NCI-H69 (cell line): ENCODE data around the gene PPP1R13B.

Experiments used
- DNase-seq: peaks from one replicate; lab custom pipeline; 2025; lab: John Stamatoyannopoulos, UW

Gene PPP1R13B

GRCh38 chr14:103775506-103775905, 71.9 kb downstream of the PPP1R13B start:
- no peak for DNase-seq

- DNase-seq, result no peak
These were observed 73.9 kb downstream of the PPP1R13B start for GRCh38 chr14:103773521-103773920.

GRCh38 chr14:103772078-103772712, 75.2 kb downstream of the PPP1R13B start:
- peak; percentile 13 for DNase-seq

- DNase-seq, result no peak
These were observed 76.5 kb downstream of the PPP1R13B start for GRCh38 chr14:103770902-103771301.

- no peak for DNase-seq
These were observed 76.9 kb downstream of the PPP1R13B start for GRCh38 chr14:103770500-103770899.

GRCh38 chr14:103767336-103767894, 80.0 kb downstream of the PPP1R13B start:
- no peak for DNase-seq

GRCh38 chr14:103765526-103765925, 81.8 kb downstream of the PPP1R13B start:
- no peak for DNase-seq

GRCh38 chr14:103763730-103764488, 83.5 kb downstream of the PPP1R13B start:
- DNase-seq, result no peak

GRCh38 chr14:103762541-103762940, 84.8 kb downstream of the PPP1R13B start:
- no peak for DNase-seq

- no peak for DNase-seq
These were observed 85.3 kb downstream of the PPP1R13B start for GRCh38 chr14:103762036-103762435.

GRCh38 chr14:103758059-103758776, 89.2 kb downstream of the PPP1R13B start:
- DNase-seq, result no peak

- no peak for DNase-seq
These were observed 92.3 kb downstream of the PPP1R13B start for GRCh38 chr14:103755060-103755459.

- DNase-seq, result no peak
These were observed 93.6 kb downstream of the PPP1R13B start for GRCh38 chr14:103753774-103754173.

- no peak for DNase-seq
These were observed 97.5 kb downstream of the PPP1R13B start for GRCh38 chr14:103749860-103750259.

GRCh38 chr14:103749452-103749851, 97.9 kb downstream of the PPP1R13B start:
- no peak for DNase-seq

- DNase-seq, result no peak
These were observed 98.9 kb downstream of the PPP1R13B start for GRCh38 chr14:103748534-103748857.

GRCh38 chr14:103746701-103747100, 100.7 kb downstream of the PPP1R13B start:
- no peak for DNase-seq

- no peak for DNase-seq
These were observed 102.0 kb downstream of the PPP1R13B start for GRCh38 chr14:103745424-103745823.

GRCh38 chr14:103744621-103745395, 102.6 kb downstream of the PPP1R13B start:
- DNase-seq, result no peak

- no peak for DNase-seq
These were observed 103.7 kb downstream of the PPP1R13B start for GRCh38 chr14:103743691-103744090.

GRCh38 chr14:103742499-103743255, 104.7 kb downstream of the PPP1R13B start:
- DNase-seq, result no peak
